SU-DHL-6 (cell line): ENCODE data around the gene BRD1.

Experiments used
- H2AFZ ChIP-seq: fragments of 200-600 bp; sonication (generic); 2 replicates; pipeline ENCODE4 v1.6.1; 2014; ENCODE audit warnings: low read depth, mild to moderate bottlenecking, moderate library complexity, mixed read lengths, antibody characterized with exemption, low read length; ENCODE audit not compliant: severe bottlenecking
- H3F3A ChIP-seq: fragments of 200-600 bp; shearing (Covaris generic); 2 replicates; pipeline ENCODE4 v1.6.0; 2016; ENCODE audit warnings: antibody characterized with exemption, mild to moderate bottlenecking; ENCODE audit not compliant: insufficient read depth
- H3K27ac ChIP-seq: fragments of 200-600 bp; sonication (generic); 2 replicates; pipeline ENCODE4 v1.5.1; 2016; ENCODE audit warnings: low read depth, mild to moderate bottlenecking, low read length, moderate library complexity, mixed read lengths
- H3K27me3 ChIP-seq: fragments of 200-600 bp; sonication (generic), shearing (Covaris generic); 2 replicates; pipeline ENCODE4 v1.6.0; 2014; ENCODE audit warnings: mild to moderate bottlenecking, low read length
- H3K36me3 ChIP-seq: fragments of 200-600 bp; sonication (generic); 2 replicates; pipeline ENCODE4 v1.6.1; 2014; ENCODE audit warnings: mild to moderate bottlenecking, low read length, mixed read lengths
- H3K4me2 ChIP-seq: fragments of 300-600, 200-600 bp; shearing (Covaris generic), sonication (generic); 2 replicates; pipeline ENCODE4 v1.6.0; 2014; ENCODE audit warnings: low read length, low read depth, mild to moderate bottlenecking; ENCODE audit not compliant: poor library complexity, severe bottlenecking
- H3K4me3 ChIP-seq: fragments of 200-600 bp; sonication (generic); 2 replicates; pipeline ENCODE4 v1.5.1; 2014; ENCODE audit warnings: antibody characterized with exemption, low read length, mild to moderate bottlenecking, mixed read lengths; ENCODE audit not compliant: insufficient read depth, poor library complexity, severe bottlenecking
- H3K79me2 ChIP-seq: fragments of 200-600 bp; sonication (generic); 2 replicates; pipeline ENCODE4 v1.6.1; 2014; ENCODE audit warnings: mild to moderate bottlenecking, low read length, moderate library complexity; ENCODE audit not compliant: insufficient read depth
- H3K9ac ChIP-seq: fragments of 200-600 bp; sonication (generic); 2 replicates; pipeline ENCODE4 v1.7.0; 2014; ENCODE audit warnings: mild to moderate bottlenecking, low read length
- H3K9me2 ChIP-seq: fragments of 200-600 bp; sonication (generic); replicated peaks from 2 replicates; pipeline ENCODE4 v1.6.1; 2014; ENCODE audit warnings: low read length; ENCODE audit not compliant: insufficient read depth
- H3K9me3 ChIP-seq: fragments of 200-600 bp; sonication (generic); 2 replicates; pipeline ENCODE4 v1.6.1; 2014; ENCODE audit warnings: low read length, mixed read lengths; ENCODE audit not compliant: insufficient read depth
- H4K20me1 ChIP-seq: fragments of 200-600 bp; sonication (generic); 2 replicates; pipeline ENCODE4 v1.6.1; 2014; ENCODE audit warnings: low read depth, mild to moderate bottlenecking, antibody characterized with exemption, low read length, moderate library complexity, mixed read lengths
- CTCF ChIP-seq: fragments of 200-600 bp; sonication (generic); IDR thresholded peaks from one replicate; pipeline ENCODE4 v1.5.1; 2017; ENCODE audit warnings: antibody characterized with exemption, mild to moderate bottlenecking, low read length, moderate library complexity; ENCODE audit not compliant: insufficient read depth, poor library complexity, severe bottlenecking
- EZH2phosphoT487 ChIP-seq: fragments of 200-600 bp; sonication (generic), shearing (Covaris generic); conservative IDR thresholded peaks from 2 replicates; pipeline ENCODE4 v1.6.1; 2018; ENCODE audit warnings: mild to moderate bottlenecking, antibody characterized with exemption, low read length, moderate library complexity, mixed read lengths

BRD1 gene

GRCh38 chr22:49800408-49801238 lies 27.1 kb downstream of the BRD1 start:
- no peaks in the 10 kb centered on the region; the same call in 1 of the 2 replicates for H4K20me1 ChIP-seq
- no peak overlapping the region for H3K27ac ChIP-seq
- no peaks in the 10 kb centered on the region for H3K9me3 ChIP-seq
- H3K4me3 ChIP-seq = no peak overlapping the region
- no peaks in the 10 kb centered on the region for H3K9me2 ChIP-seq
- TF ChIP-seq CTCF (no peak), EZH2phosphoT487 (no peak)
- no peaks in the 10 kb centered on the region for H3K27me3 ChIP-seq
- peaks cover 48% of the 10 kb centered on the region for H3K79me2 ChIP-seq
- H3K4me2 ChIP-seq = no peak overlapping the region
- H3K9ac ChIP-seq = no peak overlapping the region
- H3F3A ChIP-seq = no peaks in the 10 kb centered on the region
- no peaks in the 10 kb centered on the region for H3K36me3 ChIP-seq
- H2AFZ ChIP-seq = no peak overlapping the region

- Histone ChIP-seq H3K4me3 (no peak overlapping the region), H4K20me1 (no peaks in the 10 kb centered on the region; the same call in 1 of the 2 replicates), H3K79me2 (peaks cover 38% of the 10 kb centered on the region)
Measured at GRCh38 chr22:49799431-49800075, 28.1 kb downstream of the BRD1 start.

GRCh38 chr22:49798486-49799151 lies 29.1 kb downstream of the BRD1 start:
- Histone ChIP-seq H3K9ac (no peak overlapping the region), H3K4me3 (no peak overlapping the region), H3K4me2 (no peak overlapping the region), H3K9me3 (no peaks in the 10 kb centered on the region), H3K9me2 (no peaks in the 10 kb centered on the region), H3F3A (no peaks in the 10 kb centered on the region), H3K27me3 (no peaks in the 10 kb centered on the region), H2AFZ (no peak overlapping the region), H4K20me1 (no peaks in the 10 kb centered on the region; the same call in 1 of the 2 replicates), H3K79me2 (peaks cover 29% of the 10 kb centered on the region), H3K36me3 (no peaks in the 10 kb centered on the region), H3K27ac (no peak overlapping the region)
- TF ChIP-seq EZH2phosphoT487 (no peak), CTCF (no peak)

More at GRCh38 chr22:49799431-49800075, 28.1 kb downstream of the BRD1 start:
- Histone ChIP-seq H3K9me3 (no peaks in the 10 kb centered on the region), H3K36me3 (no peaks in the 10 kb centered on the region), H3K9me2 (no peaks in the 10 kb centered on the region), H3K4me2 (no peak overlapping the region), H2AFZ (no peak overlapping the region), H3F3A (no peaks in the 10 kb centered on the region), H3K9ac (no peak overlapping the region), H3K27me3 (no peaks in the 10 kb centered on the region), H3K27ac (no peak overlapping the region)
- TF ChIP-seq EZH2phosphoT487 = no peak
- no peak for TF ChIP-seq CTCF
